HCT116 (cell line): ENCODE data around the gene SERPINA10. TPM values are rescaled to one million over a fixed set of nuclear protein-coding genes. Genes with fewer than 3 reads are reported as not detected.

Experiments used
- ATAC-seq: fragments of 200-7000 bp; cut with Tn5 transposase; 2 replicates; pipeline ENCODE4 v1.9.1; 2020; ENCODE audit warnings: mild to moderate bottlenecking, moderate library complexity
- BruUV-seq: library from RNA; stranded (reverse); fragments of 400-500 nt; replicated peaks from 2 replicates; lab custom pipeline; 2021; lab: Mats Ljungman, UMichigan
- CTCF ChIA-PET: fragments of 300-600 bp; sonication (Branson Sonifier 250); formaldehyde crosslinking; loops from one replicate; lab custom pipeline; 2021; ENCODE audit warnings: antibody characterized with exemption; lab: Charles Lee
- POLR2A ChIA-PET: fragments of 300-600, 350-600 bp; sonication (Branson Sonifier 250); formaldehyde crosslinking; loops from one replicate; lab custom pipeline; 2021; ENCODE audit warnings: antibody characterized with exemption; lab: Charles Lee
- RAD21 ChIA-PET, 2 experiments: fragments of 300-600 bp; sonication (Branson Sonifier 250); formaldehyde crosslinking; loops; one replicate each; lab custom pipeline; 2023; ENCODE audit warnings: low total read pairs in 2 of 2; ENCODE audit not compliant: uncharacterized antibody in 2 of 2, unreplicated experiment in 2 of 2, low non-redundant PET in 1 of 2; lab: Charles Lee
- DNase-seq: peaks from one replicate; pipeline ENCODE4 v3.0.0-alpha.2; 2010; ENCODE audit warnings: low read depth, low spot score
- H2AFZ ChIP-seq: fragments of 200-600 bp; shearing (Covaris generic), sonication (generic); 2 replicates; pipeline ENCODE4 v1.6.1; 2017; ENCODE audit warnings: low read depth, mixed run types, mixed read lengths, antibody characterized with exemption, low read length; ENCODE audit not compliant: poor library complexity, severe bottlenecking
- H3K27ac ChIP-seq: 2 replicates; pipeline ENCODE4 v1.5.1; 2012; ENCODE audit warnings: low read depth, low read length
- H3K27me3 ChIP-seq: fragments of 200-600 bp; sonication (generic); 2 replicates; pipeline ENCODE4 v1.6.1; 2016; ENCODE audit warnings: mixed run types, low read length, mixed read lengths; ENCODE audit not compliant: insufficient read depth
- H3K36me3 ChIP-seq, 2 experiments: fragments of 200-500 bp in 1 of 2; fragments of 200-600 bp in 1 of 2; sonication (Bioruptor generic) in 1 of 2; sonication (generic) in 1 of 2; 2 replicates each; pipeline versions ENCODE4 v1.5.1 to v1.6.1; 2014 to 2016; ENCODE audit warnings: low read length in 2 of 2, inconsistent platforms in 1 of 2, mixed read lengths in 1 of 2, mixed run types in 1 of 2; ENCODE audit not compliant: insufficient read depth in 2 of 2, control insufficient read depth in 1 of 2
- H3K4me1 ChIP-seq, 2 experiments: fragments of 200-600 bp in 1 of 2; sonication (generic) in 1 of 2; 2 replicates each; pipeline versions ENCODE4 v1.5.1 to v1.6.1; 2012 to 2017; ENCODE audit warnings: low read length in 2 of 2, inconsistent platforms in 1 of 2, mild to moderate bottlenecking in 1 of 2, mixed read lengths in 1 of 2, mixed run types in 1 of 2, moderate library complexity in 1 of 2; ENCODE audit not compliant: insufficient read depth in 2 of 2, control insufficient read depth in 1 of 2
- H3K4me2 ChIP-seq: fragments of 200-600 bp; sonication (generic); 2 replicates; pipeline ENCODE4 v1.6.1; 2017; ENCODE audit warnings: mixed run types, low read length, mixed read lengths
- H3K4me3 ChIP-seq, 2 experiments: fragments of 200-600 bp in 1 of 2; sonication (generic) in 1 of 2; replicated peaks in 1 of 2; 2 replicates each; pipeline ENCODE4 v1.5.1; 2011 to 2016; ENCODE audit warnings: low read length in 2 of 2, control low read depth in 1 of 2, low read depth in 1 of 2, mild to moderate bottlenecking in 1 of 2, mixed read lengths in 1 of 2, mixed run types in 1 of 2
- H3K79me2 ChIP-seq: fragments of 200-600 bp; sonication (generic); 2 replicates; pipeline ENCODE4 v1.6.1; 2017; ENCODE audit warnings: mild to moderate bottlenecking, mixed run types, low read length, moderate library complexity, mixed read lengths; ENCODE audit not compliant: insufficient read depth
- H3K9ac ChIP-seq: fragments of 200-600 bp; sonication (generic); 2 replicates; pipeline ENCODE4 v1.6.1; 2016; ENCODE audit warnings: low read length, mixed read lengths
- H3K9me2 ChIP-seq: fragments of 200-600 bp; sonication (generic), shearing (Covaris generic); 2 replicates; pipeline ENCODE4 v1.6.1; 2017; ENCODE audit warnings: mixed run types, mild to moderate bottlenecking, moderate library complexity; ENCODE audit not compliant: insufficient read depth
- H3K9me3 ChIP-seq, 2 experiments: fragments of 200-500 bp in 1 of 2; fragments of 200-600 bp in 1 of 2; sonication (Bioruptor generic) in 1 of 2; sonication (generic) in 1 of 2; 2 replicates each; pipeline ENCODE4 v1.6.1; 2014 to 2017; ENCODE audit warnings: low read length in 2 of 2, mixed read lengths in 2 of 2, inconsistent platforms in 1 of 2, low read depth in 1 of 2, mild to moderate bottlenecking in 1 of 2, mixed run types in 1 of 2, moderate library complexity in 1 of 2; ENCODE audit not compliant: control insufficient read depth in 1 of 2, insufficient read depth in 1 of 2
- H4K20me1 ChIP-seq: fragments of 200-600 bp; sonication (generic), shearing (Covaris generic); 2 replicates; pipeline ENCODE4 v1.6.1; 2017; ENCODE audit warnings: mixed run types, mild to moderate bottlenecking, moderate library complexity; ENCODE audit not compliant: insufficient read depth
- CBX3 ChIP-seq: IDR thresholded peaks from 2 replicates; pipeline ENCODE4 v1.6.1; 2012; ENCODE audit warnings: low read depth
- CEBPB ChIP-seq: IDR thresholded peaks from 2 replicates; pipeline ENCODE4 v1.6.1; 2012; ENCODE audit warnings: low read depth
- ELF1 ChIP-seq: IDR thresholded peaks from 2 replicates; pipeline ENCODE4 v1.6.1; 2012; ENCODE audit warnings: low read depth, borderline replicate concordance
- EZH2 ChIP-seq: fragments of 200-600 bp; sonication (generic); IDR thresholded peaks from 2 replicates; pipeline ENCODE4 v1.6.1; 2017; ENCODE audit warnings: antibody characterized with exemption, mixed run types
- EZH2phosphoT487 ChIP-seq: fragments of 200-600 bp; IDR thresholded peaks from 2 replicates; pipeline ENCODE4 v1.6.1; 2018; ENCODE audit warnings: antibody characterized with exemption, borderline replicate concordance
- FOSL1 ChIP-seq: IDR thresholded peaks from 2 replicates; pipeline ENCODE4 v1.6.1; 2012; ENCODE audit warnings: low read depth
- JUND ChIP-seq: IDR thresholded peaks from 2 replicates; pipeline ENCODE4 v1.6.1; 2012
- POLR2A ChIP-seq: IDR thresholded peaks from 2 replicates; pipeline ENCODE4 v1.7.0; 2011; ENCODE audit warnings: borderline replicate concordance; ENCODE audit not compliant: insufficient read depth, insufficient read length; ENCODE audit errors: extremely low read depth
- POLR2AphosphoS5 ChIP-seq: IDR thresholded peaks from 2 replicates; pipeline ENCODE4 v1.6.1; 2011; ENCODE audit warnings: mild to moderate bottlenecking, low read depth, low read length, moderate library complexity
- SIN3A ChIP-seq: IDR thresholded peaks from 2 replicates; pipeline ENCODE4 v1.6.1; 2012; ENCODE audit warnings: low read depth
- SP1 ChIP-seq: IDR thresholded peaks from 2 replicates; pipeline ENCODE4 v1.6.1; 2012; ENCODE audit warnings: low read depth
- SRF ChIP-seq: IDR thresholded peaks from 2 replicates; pipeline ENCODE4 v1.6.1; 2012; ENCODE audit warnings: low read depth
- YY1 ChIP-seq: IDR thresholded peaks from 2 replicates; pipeline ENCODE4 v1.6.1; 2011; ENCODE audit warnings: low read length, low read depth, moderate library complexity, mild to moderate bottlenecking; ENCODE audit not compliant: insufficient replicate concordance; ENCODE audit errors: extremely low read depth
- ZFX ChIP-seq: fragments of 450-650 bp; IDR thresholded peaks from 2 replicates; pipeline ENCODE4 v1.6.1; 2017
- ZNF274 ChIP-seq: fragments of 200-500 bp; sonication (Bioruptor generic); IDR thresholded peaks from 2 replicates; pipeline ENCODE4 v1.6.1; 2014; ENCODE audit warnings: mild to moderate bottlenecking, low read depth, low read length, inconsistent platforms
- intact Hi-C: fragments of 100-400 bp; cut with micrococcal nuclease; formaldehyde crosslinking; loops from 2 replicates; pipeline ENCODE4 v1.10.0; 2022
- total RNA-seq: library from RNA; stranded (reverse); gene quantifications from one replicate; pipeline ENCODE4 v1.2.1, GENCODE V29; 2021; ENCODE audit not compliant: unreplicated experiment
- TF ChIP-seq, protein P1 (sequence below): IDR thresholded peaks from 2 replicates; pipeline ENCODE4 v1.6.1; 2012
- TF ChIP-seq, protein P2 (sequence below): IDR thresholded peaks from 2 replicates; pipeline ENCODE4 v1.6.1; 2011; ENCODE audit warnings: mild to moderate bottlenecking, low read length, moderate library complexity; ENCODE audit not compliant: insufficient replicate concordance; ENCODE audit errors: extremely low read depth
- TF ChIP-seq, protein P3 (sequence below): IDR thresholded peaks from 2 replicates; pipeline ENCODE4 v1.6.1; 2012
- TF ChIP-seq, protein P4 (sequence below): IDR thresholded peaks from 2 replicates; pipeline ENCODE4 v1.6.1; 2012; ENCODE audit warnings: low read depth
- TF ChIP-seq, protein P5 (sequence below), 3 experiments: fragments of 200-600 bp in 1 of 3; sonication (generic) in 1 of 3; IDR thresholded peaks in 2 of 3; conservative IDR thresholded peaks in 1 of 3; 2 replicates each; pipeline ENCODE4 v1.5.1; 2012 to 2017; ENCODE audit warnings: low read depth in 2 of 3, low read length in 2 of 3, antibody characterized with exemption in 1 of 3, borderline replicate concordance in 1 of 3, control low read depth in 1 of 3, mild to moderate bottlenecking in 1 of 3, mixed read lengths in 1 of 3, mixed run types in 1 of 3, moderate library complexity in 1 of 3; ENCODE audit not compliant: insufficient read depth in 1 of 3

Gene SERPINA10
- total RNA-seq, 1 experiment from 2014 or later: not detected

DNA sequence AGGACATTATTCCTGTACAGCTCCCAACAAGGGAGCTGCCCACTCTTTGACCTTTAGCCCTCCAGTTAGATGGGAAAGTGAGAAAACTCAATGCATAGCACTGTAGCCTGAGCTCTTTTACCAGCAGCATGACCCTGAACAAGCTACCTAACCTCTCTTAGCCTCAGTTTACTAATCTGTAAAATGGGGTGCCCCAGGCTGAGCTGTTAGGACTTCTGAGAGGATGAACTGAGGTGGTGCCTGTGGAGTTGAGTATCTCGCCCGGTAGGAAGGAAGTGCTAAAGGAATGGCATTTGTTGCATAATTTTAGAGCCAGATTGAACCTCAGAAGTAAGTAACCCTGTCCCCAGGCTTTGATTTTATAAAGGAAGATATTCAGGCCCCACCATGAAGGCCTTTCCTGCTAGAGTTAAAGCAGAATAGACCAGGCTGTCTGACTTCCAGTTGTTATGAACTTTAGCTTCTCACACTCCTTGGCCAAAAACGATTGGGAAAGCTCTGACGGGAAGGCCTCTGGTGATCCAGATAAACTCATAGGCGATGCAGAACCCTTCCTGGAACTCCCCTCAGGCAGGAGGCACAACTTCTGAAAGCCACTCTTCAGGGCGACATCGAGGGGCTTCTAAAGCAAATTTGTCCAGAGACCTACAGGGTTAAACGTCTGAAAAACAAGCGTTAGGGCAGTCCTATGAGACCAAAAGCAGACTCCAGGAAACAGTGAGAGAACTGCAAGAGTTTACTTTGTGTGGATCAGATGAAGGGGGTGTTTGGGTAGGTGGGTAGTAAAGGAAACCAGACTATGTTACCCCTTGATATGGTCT is 2.5 kb upstream of the SERPINA10 start:
- CTCF ChIA-PET: no interaction called here
- no peak overlapping the region for H3K4me3 ChIP-seq
- BruUV-seq: no TSS peak
- no peaks in the 10 kb centered on the region for H3K36me3 ChIP-seq
- RAD21 ChIA-PET: no interaction called here
- no peak for ATAC-seq
- TF ChIP-seq EZH2phosphoT487: no peak
- TF ChIP-seq, protein P1, sequence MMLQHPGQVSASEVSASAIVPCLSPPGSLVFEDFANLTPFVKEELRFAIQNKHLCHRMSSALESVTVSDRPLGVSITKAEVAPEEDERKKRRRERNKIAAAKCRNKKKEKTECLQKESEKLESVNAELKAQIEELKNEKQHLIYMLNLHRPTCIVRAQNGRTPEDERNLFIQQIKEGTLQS: no peak
- TF ChIP-seq, protein P2, sequence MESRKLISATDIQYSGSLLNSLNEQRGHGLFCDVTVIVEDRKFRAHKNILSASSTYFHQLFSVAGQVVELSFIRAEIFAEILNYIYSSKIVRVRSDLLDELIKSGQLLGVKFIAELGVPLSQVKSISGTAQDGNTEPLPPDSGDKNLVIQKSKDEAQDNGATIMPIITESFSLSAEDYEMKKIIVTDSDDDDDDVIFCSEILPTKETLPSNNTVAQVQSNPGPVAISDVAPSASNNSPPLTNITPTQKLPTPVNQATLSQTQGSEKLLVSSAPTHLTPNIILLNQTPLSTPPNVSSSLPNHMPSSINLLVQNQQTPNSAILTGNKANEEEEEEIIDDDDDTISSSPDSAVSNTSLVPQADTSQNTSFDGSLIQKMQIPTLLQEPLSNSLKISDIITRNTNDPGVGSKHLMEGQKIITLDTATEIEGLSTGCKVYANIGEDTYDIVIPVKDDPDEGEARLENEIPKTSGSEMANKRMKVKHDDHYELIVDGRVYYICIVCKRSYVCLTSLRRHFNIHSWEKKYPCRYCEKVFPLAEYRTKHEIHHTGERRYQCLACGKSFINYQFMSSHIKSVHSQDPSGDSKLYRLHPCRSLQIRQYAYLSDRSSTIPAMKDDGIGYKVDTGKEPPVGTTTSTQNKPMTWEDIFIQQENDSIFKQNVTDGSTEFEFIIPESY: no peak
- TF ChIP-seq FOSL1: no peak
- no peak for TF ChIP-seq EZH2
- no peak for TF ChIP-seq CBX3
- TF ChIP-seq JUND: no peak
- TF ChIP-seq, protein P3, sequence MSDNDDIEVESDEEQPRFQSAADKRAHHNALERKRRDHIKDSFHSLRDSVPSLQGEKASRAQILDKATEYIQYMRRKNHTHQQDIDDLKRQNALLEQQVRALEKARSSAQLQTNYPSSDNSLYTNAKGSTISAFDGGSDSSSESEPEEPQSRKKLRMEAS: no peak
- TF ChIP-seq ZNF274: no peak
- no peak for TF ChIP-seq ELF1
- TF ChIP-seq POLR2A: no peak
- no peak for TF ChIP-seq POLR2AphosphoS5
- no peak for TF ChIP-seq SP1
- TF ChIP-seq SIN3A: no peak
- TF ChIP-seq ZFX: no peak
- no peak for TF ChIP-seq SRF
- TF ChIP-seq CEBPB: no peak
- no peak for TF ChIP-seq YY1
- TF ChIP-seq, protein P4, sequence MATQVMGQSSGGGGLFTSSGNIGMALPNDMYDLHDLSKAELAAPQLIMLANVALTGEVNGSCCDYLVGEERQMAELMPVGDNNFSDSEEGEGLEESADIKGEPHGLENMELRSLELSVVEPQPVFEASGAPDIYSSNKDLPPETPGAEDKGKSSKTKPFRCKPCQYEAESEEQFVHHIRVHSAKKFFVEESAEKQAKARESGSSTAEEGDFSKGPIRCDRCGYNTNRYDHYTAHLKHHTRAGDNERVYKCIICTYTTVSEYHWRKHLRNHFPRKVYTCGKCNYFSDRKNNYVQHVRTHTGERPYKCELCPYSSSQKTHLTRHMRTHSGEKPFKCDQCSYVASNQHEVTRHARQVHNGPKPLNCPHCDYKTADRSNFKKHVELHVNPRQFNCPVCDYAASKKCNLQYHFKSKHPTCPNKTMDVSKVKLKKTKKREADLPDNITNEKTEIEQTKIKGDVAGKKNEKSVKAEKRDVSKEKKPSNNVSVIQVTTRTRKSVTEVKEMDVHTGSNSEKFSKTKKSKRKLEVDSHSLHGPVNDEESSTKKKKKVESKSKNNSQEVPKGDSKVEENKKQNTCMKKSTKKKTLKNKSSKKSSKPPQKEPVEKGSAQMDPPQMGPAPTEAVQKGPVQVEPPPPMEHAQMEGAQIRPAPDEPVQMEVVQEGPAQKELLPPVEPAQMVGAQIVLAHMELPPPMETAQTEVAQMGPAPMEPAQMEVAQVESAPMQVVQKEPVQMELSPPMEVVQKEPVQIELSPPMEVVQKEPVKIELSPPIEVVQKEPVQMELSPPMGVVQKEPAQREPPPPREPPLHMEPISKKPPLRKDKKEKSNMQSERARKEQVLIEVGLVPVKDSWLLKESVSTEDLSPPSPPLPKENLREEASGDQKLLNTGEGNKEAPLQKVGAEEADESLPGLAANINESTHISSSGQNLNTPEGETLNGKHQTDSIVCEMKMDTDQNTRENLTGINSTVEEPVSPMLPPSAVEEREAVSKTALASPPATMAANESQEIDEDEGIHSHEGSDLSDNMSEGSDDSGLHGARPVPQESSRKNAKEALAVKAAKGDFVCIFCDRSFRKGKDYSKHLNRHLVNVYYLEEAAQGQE: no peak
- TF ChIP-seq, protein P5, sequence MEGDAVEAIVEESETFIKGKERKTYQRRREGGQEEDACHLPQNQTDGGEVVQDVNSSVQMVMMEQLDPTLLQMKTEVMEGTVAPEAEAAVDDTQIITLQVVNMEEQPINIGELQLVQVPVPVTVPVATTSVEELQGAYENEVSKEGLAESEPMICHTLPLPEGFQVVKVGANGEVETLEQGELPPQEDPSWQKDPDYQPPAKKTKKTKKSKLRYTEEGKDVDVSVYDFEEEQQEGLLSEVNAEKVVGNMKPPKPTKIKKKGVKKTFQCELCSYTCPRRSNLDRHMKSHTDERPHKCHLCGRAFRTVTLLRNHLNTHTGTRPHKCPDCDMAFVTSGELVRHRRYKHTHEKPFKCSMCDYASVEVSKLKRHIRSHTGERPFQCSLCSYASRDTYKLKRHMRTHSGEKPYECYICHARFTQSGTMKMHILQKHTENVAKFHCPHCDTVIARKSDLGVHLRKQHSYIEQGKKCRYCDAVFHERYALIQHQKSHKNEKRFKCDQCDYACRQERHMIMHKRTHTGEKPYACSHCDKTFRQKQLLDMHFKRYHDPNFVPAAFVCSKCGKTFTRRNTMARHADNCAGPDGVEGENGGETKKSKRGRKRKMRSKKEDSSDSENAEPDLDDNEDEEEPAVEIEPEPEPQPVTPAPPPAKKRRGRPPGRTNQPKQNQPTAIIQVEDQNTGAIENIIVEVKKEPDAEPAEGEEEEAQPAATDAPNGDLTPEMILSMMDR (IDR thresholded peaks at IDR 0.05 in 2 of 3, conservative IDR thresholded peaks at IDR 0.05 in 1 of 3; ENCODE audit: borderline replicate concordance in 1 of 3, insufficient read depth in 1 of 3, low read depth in 2 of 3, low read length in 2 of 3): no peak
- TF ChIP-seq, all 23 proteins: peak for 0
- no peak overlapping the region for H3K27ac ChIP-seq
- no peaks in the 10 kb centered on the region for H3K4me1 ChIP-seq
- no peak overlapping the region for H3K4me2 ChIP-seq
- H3K27me3 ChIP-seq: no peaks in the 10 kb centered on the region
- H3K9ac ChIP-seq: no peak overlapping the region
- H3K9me2 ChIP-seq: no peaks in the 10 kb centered on the region
- DNase-seq: no peak
- no peaks in the 10 kb centered on the region for H4K20me1 ChIP-seq
- H3K79me2 ChIP-seq: no peaks in the 10 kb centered on the region
- H2AFZ ChIP-seq: no peak overlapping the region
- POLR2A ChIA-PET: no interaction called here
- intact Hi-C loops: no loop called here
- H3K9me3 ChIP-seq: no peaks in the 10 kb centered on the region
